Ovary (tissue), 9 donors: ENCODE data around the gene CELF4. TPM values are rescaled to one million over a fixed set of nuclear protein-coding genes. Genes with fewer than 3 reads are reported as not detected.

ENCODE experiments used
- DNase-seq, 5 donors: peaks; one replicate each; pipeline ENCODE4 v3.0.0-alpha.2; 2019 to 2020
- H3K27ac ChIP-seq, 2 donors: fragments of 200-600 bp; one replicate each; pipeline versions ENCODE4 v1.5.1 to v1.8.0; 2019 to 2022
- H3K27me3 ChIP-seq: fragments of 200-600 bp; one replicate; pipeline ENCODE4 v1.8.0; 2022
- H3K36me3 ChIP-seq: fragments of 200-600 bp; sonication (generic); one replicate; pipeline ENCODE4 v1.5.1; 2019
- H3K4me1 ChIP-seq: one replicate; pipeline ENCODE4 v1.8.1; 2013; ENCODE audit warnings: mild to moderate bottlenecking, moderate library complexity; ENCODE audit not compliant: insufficient read depth
- H3K4me3 ChIP-seq: fragments of 200-600 bp; sonication (generic); one replicate; pipeline ENCODE4 v1.5.1; 2017
- H3K9me3 ChIP-seq, 2 donors: fragments of 200-600 bp in 1 of 2; sonication (generic) in 1 of 2; one replicate each; pipeline versions ENCODE4 v1.5.1 to v1.8.1; 2013 to 2019; ENCODE audit warnings: mild to moderate bottlenecking in 1 of 2, moderate library complexity in 1 of 2
- CTCF ChIP-seq, 3 donors: fragments of 450-650 bp in 2 of 3; fragments of 200-600 bp in 1 of 3; IDR thresholded peaks; one replicate each; pipeline versions ENCODE4 v1.5.1 to v1.8.0; 2016 to 2022; ENCODE audit warnings: antibody characterized with exemption in 3 of 3, mild to moderate bottlenecking in 1 of 3
- EP300 ChIP-seq: sonication (generic); formaldehyde crosslinking; IDR thresholded peaks from one replicate; pipeline ENCODE4 v1.6.1; 2017; ENCODE audit warnings: antibody characterized with exemption
- POLR2A ChIP-seq: fragments of 450-650 bp; IDR thresholded peaks from one replicate; pipeline ENCODE4 v1.6.1; 2017; ENCODE audit warnings: antibody characterized with exemption, mild to moderate bottlenecking, moderate library complexity
- WGBS, 3 donors: extraction: QIAGEN DNeasy Blood & Tissue Kit in 1 of 3; methylation state at CpG; one replicate each; pipeline versions ENCODE4 v1.1.5 to v1.1.7; 2013 to 2017; 5-methylcytosine and 5-hydroxymethylcytosine counted together
- intact Hi-C, 4 donors: fragments of 100-400 bp; cut with DNase I; formaldehyde crosslinking; loops; one replicate each; pipeline versions ENCODE4 v1.11.0 to v1.15.1; 2022 to 2023
- polyA plus RNA-seq, 2 donors: library from polyadenylated mRNA; stranded (reverse); fragments of 200-250 nt in 1 of 2; fragments of 350-450 nt in 1 of 2; fragmentation: Illumina TruSeq in 1 of 2; extraction: RNeasy Lipid Tissue Mini Kit (QIAGEN cat#74804) in 1 of 2; gene quantifications; one replicate each; pipeline ENCODE4 v1.2.3, GENCODE V29; 2013 to 2014
- total RNA-seq, 7 donors: library from RNA; depleted of rRNA in 2 of 7; stranded (reverse); fragments of >200 nt in 2 of 7; fragmentation: NEBNext Ultra II Directional in 3 of 7; extraction: Animal tissue kit (Norgen Biotek cat#: 25700) in 3 of 7; gene quantifications; one replicate each; pipeline versions ENCODE4 v1.1.0 to v1.2.4, GENCODE V29; 2016 to 2023
- donor health status: DM: no; HTN: no; CAD: no; lungs with moderate emphysema.
- donor health status: DM: no; HTN: no; CAD: no.
- donor health status: Bipolar disorder and iron deficiency.
- donor health status: DM: yes; HTN: yes; CAD: no.
- donor health status: DM: no; HTN: no; CAD: no.
- donor health status: DM: yes; HTN: yes; CAD: no.

Gene CELF4
- total and polyA plus RNA-seq, 9 donors, result 0.15 to 1.6 (median 1.1) TPM; not detected in 1

DNA sequence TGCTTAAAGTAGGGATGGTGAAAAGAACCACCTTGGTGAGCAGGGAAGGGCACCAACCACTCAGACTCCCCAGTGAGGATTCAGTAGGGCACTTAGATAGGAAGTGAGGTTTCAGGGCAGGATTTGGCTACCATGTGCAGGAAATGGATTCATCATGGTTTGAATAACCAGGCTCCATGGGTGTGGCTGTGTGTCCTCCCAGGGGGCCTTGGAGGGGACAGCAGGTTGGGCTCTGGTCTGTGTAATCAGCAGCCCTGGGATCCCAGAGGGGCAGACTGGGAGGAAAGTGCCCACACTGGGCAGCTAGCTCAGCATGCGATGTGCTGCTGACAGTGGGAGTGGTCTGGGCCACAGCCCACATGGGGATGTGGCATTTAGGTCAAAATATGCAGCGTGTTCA lies 224.6 kb downstream of the CELF4 start:
- Histone ChIP-seq H3K4me1 (no peaks in the 10 kb centered on the region), H3K27ac (no peak overlapping the region), H3K4me3 (no peak overlapping the region), H3K27me3 (no peaks in the 10 kb centered on the region), H3K36me3 (no peaks in the 10 kb centered on the region), H3K9me3 (no peaks in the 10 kb centered on the region)
- no peak for DNase-seq
- WGBS, 3 donors, result 50 to 73% (median 70%) methylated on average over 2 of the region's 2 CpGs
- TF ChIP-seq POLR2A, result no peak
- no peak for TF ChIP-seq CTCF (IDR thresholded peaks at IDR 0.05)
- no peak for TF ChIP-seq EP300
- intact Hi-C loops, result loop anchor here in 3 of 4 donors (5.0 to 10.0 kb wide), 4 partner anchors 64 to 196 kb away; no protein-coding TSS in a partner anchor

GRCh38 chr18:37339701-37340215 lies 225.8 kb downstream of the CELF4 start:
- 86 to 94% (median 89%) methylated on average over 11 of the region's 11 CpGs for WGBS, 3 donors
- Histone ChIP-seq H3K36me3 (no peaks in the 10 kb centered on the region), H3K27ac (no peak overlapping the region), H3K27me3 (no peaks in the 10 kb centered on the region), H3K4me3 (no peak overlapping the region), H3K9me3 (no peaks in the 10 kb centered on the region), H3K4me1 (peaks cover 2% of the 10 kb centered on the region)
- DNase-seq, result no peak
- intact Hi-C loops, result loop anchor here in 3 of 4 donors (5.0 to 10.0 kb wide), 4 partner anchors 65 to 198 kb away; no protein-coding TSS in a partner anchor
- TF ChIP-seq EP300 (no peak), POLR2A (no peak), CTCF (IDR thresholded peaks at IDR 0.05) (no peak)

GRCh38 chr18:37336568-37337285 lies 228.9 kb downstream of the CELF4 start:
- Histone ChIP-seq H3K36me3 (no peaks in the 10 kb centered on the region), H3K27ac (no peak overlapping the region), H3K27me3 (no peaks in the 10 kb centered on the region), H3K9me3 (no peaks in the 10 kb centered on the region), H3K4me3 (no peak overlapping the region), H3K4me1 (peaks cover 2% of the 10 kb centered on the region)
- TF ChIP-seq CTCF (IDR thresholded peaks at IDR 0.05) (no peak), POLR2A (no peak), EP300 (no peak)
- intact Hi-C loops, result no loop called here
- DNase-seq, result no peak
- 93 to 94% (median 93%) methylated on average over 27 of the region's 27 CpGs for WGBS, 3 donors

GRCh38 chr18:37335409-37335736 lies 230.2 kb downstream of the CELF4 start:
- DNase-seq, result no peak
- TF ChIP-seq CTCF (IDR thresholded peaks at IDR 0.05) (no peak), POLR2A (no peak), EP300 (no peak)
- H3K27ac ChIP-seq, result no peak overlapping the region
- 63 to 71% (median 69%) methylated on average over 3 of the region's 3 CpGs for WGBS, 3 donors
- no peaks in the 10 kb centered on the region for H3K9me3 ChIP-seq
- H3K27me3 ChIP-seq, result no peaks in the 10 kb centered on the region
- intact Hi-C loops, result no loop called here
- no peak overlapping the region for H3K4me3 ChIP-seq
- no peaks in the 10 kb centered on the region for H3K36me3 ChIP-seq
- peaks cover 2% of the 10 kb centered on the region for H3K4me1 ChIP-seq
